Neural cell (in vitro differentiated cells): ENCODE measurements around the gene FXYD4.

ENCODE experiments used
- EP300 ChIP-seq: fragments of 450-650 bp; conservative IDR thresholded peaks from 2 replicates; pipeline ENCODE4 v1.6.1; 2014; ENCODE audit warnings: antibody characterized with exemption, mild to moderate bottlenecking, moderate library complexity; ENCODE audit not compliant: poor library complexity, severe bottlenecking
- EZH2 ChIP-seq: fragments of 200-600, 300-800 bp; shearing (Covaris generic), sonication (generic); IDR thresholded peaks from 2 replicates; pipeline ENCODE4 v1.6.1; 2014; ENCODE audit warnings: antibody characterized with exemption, low read length, borderline replicate concordance, mild to moderate bottlenecking; ENCODE audit not compliant: insufficient read depth, poor library complexity, severe bottlenecking
- MXI1 ChIP-seq: fragments of 450-650 bp; conservative IDR thresholded peaks from 2 replicates; pipeline ENCODE4 v1.6.1; 2014; ENCODE audit warnings: antibody characterized with exemption, mild to moderate bottlenecking; ENCODE audit not compliant: poor library complexity, severe bottlenecking
- TF ChIP-seq, protein P1 (sequence below): fragments of 450-650 bp; IDR thresholded peaks from 2 replicates; pipeline ENCODE4 v1.5.1; 2014; ENCODE audit warnings: antibody characterized with exemption, mild to moderate bottlenecking, moderate library complexity; ENCODE audit not compliant: poor library complexity, severe bottlenecking
- TF ChIP-seq, protein P2 (sequence below): IDR thresholded peaks from 2 replicates; pipeline ENCODE4 v1.6.1; 2012; ENCODE audit warnings: borderline replicate concordance

DNA sequence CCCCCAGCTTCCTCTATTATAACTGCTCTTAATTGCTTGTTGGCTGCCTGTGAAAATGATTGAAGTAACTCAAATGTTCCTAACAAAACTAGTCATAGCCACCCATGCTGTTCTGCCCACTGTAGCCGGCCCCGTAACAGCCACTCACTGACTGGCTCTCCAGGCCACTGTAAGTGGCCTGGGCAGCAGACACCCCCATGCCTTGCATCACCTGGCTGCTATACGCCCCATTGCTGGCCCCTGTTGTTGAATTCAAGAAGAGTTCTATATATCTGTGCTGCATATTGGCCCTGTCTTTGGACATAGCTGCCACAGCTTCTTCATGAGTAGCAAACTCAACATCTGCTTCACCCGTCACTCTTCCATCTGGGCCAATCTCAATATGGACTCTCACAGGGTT, 15.1 kb downstream of the FXYD4 start:
- TF ChIP-seq, protein P1, sequence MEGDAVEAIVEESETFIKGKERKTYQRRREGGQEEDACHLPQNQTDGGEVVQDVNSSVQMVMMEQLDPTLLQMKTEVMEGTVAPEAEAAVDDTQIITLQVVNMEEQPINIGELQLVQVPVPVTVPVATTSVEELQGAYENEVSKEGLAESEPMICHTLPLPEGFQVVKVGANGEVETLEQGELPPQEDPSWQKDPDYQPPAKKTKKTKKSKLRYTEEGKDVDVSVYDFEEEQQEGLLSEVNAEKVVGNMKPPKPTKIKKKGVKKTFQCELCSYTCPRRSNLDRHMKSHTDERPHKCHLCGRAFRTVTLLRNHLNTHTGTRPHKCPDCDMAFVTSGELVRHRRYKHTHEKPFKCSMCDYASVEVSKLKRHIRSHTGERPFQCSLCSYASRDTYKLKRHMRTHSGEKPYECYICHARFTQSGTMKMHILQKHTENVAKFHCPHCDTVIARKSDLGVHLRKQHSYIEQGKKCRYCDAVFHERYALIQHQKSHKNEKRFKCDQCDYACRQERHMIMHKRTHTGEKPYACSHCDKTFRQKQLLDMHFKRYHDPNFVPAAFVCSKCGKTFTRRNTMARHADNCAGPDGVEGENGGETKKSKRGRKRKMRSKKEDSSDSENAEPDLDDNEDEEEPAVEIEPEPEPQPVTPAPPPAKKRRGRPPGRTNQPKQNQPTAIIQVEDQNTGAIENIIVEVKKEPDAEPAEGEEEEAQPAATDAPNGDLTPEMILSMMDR: no peak
- TF ChIP-seq EP300 (no peak), MXI1 (no peak), EZH2 (no peak)
- TF ChIP-seq, protein P2, sequence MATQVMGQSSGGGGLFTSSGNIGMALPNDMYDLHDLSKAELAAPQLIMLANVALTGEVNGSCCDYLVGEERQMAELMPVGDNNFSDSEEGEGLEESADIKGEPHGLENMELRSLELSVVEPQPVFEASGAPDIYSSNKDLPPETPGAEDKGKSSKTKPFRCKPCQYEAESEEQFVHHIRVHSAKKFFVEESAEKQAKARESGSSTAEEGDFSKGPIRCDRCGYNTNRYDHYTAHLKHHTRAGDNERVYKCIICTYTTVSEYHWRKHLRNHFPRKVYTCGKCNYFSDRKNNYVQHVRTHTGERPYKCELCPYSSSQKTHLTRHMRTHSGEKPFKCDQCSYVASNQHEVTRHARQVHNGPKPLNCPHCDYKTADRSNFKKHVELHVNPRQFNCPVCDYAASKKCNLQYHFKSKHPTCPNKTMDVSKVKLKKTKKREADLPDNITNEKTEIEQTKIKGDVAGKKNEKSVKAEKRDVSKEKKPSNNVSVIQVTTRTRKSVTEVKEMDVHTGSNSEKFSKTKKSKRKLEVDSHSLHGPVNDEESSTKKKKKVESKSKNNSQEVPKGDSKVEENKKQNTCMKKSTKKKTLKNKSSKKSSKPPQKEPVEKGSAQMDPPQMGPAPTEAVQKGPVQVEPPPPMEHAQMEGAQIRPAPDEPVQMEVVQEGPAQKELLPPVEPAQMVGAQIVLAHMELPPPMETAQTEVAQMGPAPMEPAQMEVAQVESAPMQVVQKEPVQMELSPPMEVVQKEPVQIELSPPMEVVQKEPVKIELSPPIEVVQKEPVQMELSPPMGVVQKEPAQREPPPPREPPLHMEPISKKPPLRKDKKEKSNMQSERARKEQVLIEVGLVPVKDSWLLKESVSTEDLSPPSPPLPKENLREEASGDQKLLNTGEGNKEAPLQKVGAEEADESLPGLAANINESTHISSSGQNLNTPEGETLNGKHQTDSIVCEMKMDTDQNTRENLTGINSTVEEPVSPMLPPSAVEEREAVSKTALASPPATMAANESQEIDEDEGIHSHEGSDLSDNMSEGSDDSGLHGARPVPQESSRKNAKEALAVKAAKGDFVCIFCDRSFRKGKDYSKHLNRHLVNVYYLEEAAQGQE: no peak
